K562 (cell line): ENCODE data around the gene IFI16.

ENCODE experiments used
- ATF2 ChIP-seq: sonication (generic); formaldehyde crosslinking; IDR thresholded peaks from 2 replicates; pipeline ENCODE4 v1.8.1; 2022; ENCODE audit warnings: missing genetic modification reagents
- GTF2F1 ChIP-seq: IDR thresholded peaks from 2 replicates; pipeline ENCODE4 v1.6.1; 2011; ENCODE audit warnings: low read depth, low read length, improper control_type of control experiment
- KAT7 ChIP-seq: sonication (generic); formaldehyde crosslinking; IDR thresholded peaks from 2 replicates; pipeline ENCODE4 v1.8.0; 2022; ENCODE audit warnings: missing genetic modification reagents, mild to moderate bottlenecking, borderline replicate concordance
- MYC ChIP-seq, 2 experiments: fragments of 250-450 bp in 1 of 2; sonication (Bioruptor Pico) in 1 of 2; IDR thresholded peaks; 2 replicates each; pipeline versions ENCODE4 v1.5.1 to v1.6.1; 2012 to 2021; ENCODE audit warnings: low read depth in 2 of 2, borderline replicate concordance in 1 of 2, improper control_type of control experiment in 1 of 2, low read length in 1 of 2, mild to moderate bottlenecking in 1 of 2, moderate library complexity in 1 of 2
- POLR2A ChIP-seq: fragments of 450-650 bp; conservative IDR thresholded peaks from 2 replicates; pipeline ENCODE4 v1.6.1; 2016
- ZNF274 ChIP-seq: IDR thresholded peaks from 2 replicates; pipeline ENCODE4 v1.6.1; 2011; ENCODE audit warnings: low read depth, mild to moderate bottlenecking, low read length, moderate library complexity, borderline replicate concordance

- no peak for TF ChIP-seq ATF2
- no peak for TF ChIP-seq KAT7 (CRISPR knock-in tag)
- TF ChIP-seq GTF2F1 = no peak
- no peak for TF ChIP-seq ZNF274
- TF ChIP-seq MYC (IDR thresholded peaks at IDR 0.05; ENCODE audit: low read depth, low read length) = no peak
- no peak for TF ChIP-seq MYC (CRISPR knock-in tag; IDR thresholded peaks at IDR 0.05; ENCODE audit: borderline replicate concordance, low read depth)
- TF ChIP-seq POLR2A = no peak
These were observed 58.3 kb downstream of the IFI16 start for GRCh38 chr1:159067699-159068621.
